GM21447 (cell line): ENCODE results near the gene METTL26.

ENCODE experiments used
- ATAC-seq: cut with Tn5 transposase; IDR thresholded peaks from one replicate; pipeline ENCODE4 v1.9.1; 2021; ENCODE audit not compliant: unreplicated experiment

Gene METTL26

GRCh38 chr16:625977-626765 lies 9.9 kb downstream of the METTL26 start:
- ATAC-seq, result no peak

GRCh38 chr16:625117-625976 lies 10.8 kb downstream of the METTL26 start:
- no peak for ATAC-seq

- ATAC-seq, result no peak
These were observed 11.5 kb downstream of the METTL26 start for GRCh38 chr16:624526-625070.

GRCh38 chr16:622920-623280 lies 13.2 kb downstream of the METTL26 start:
- no peak for ATAC-seq

- ATAC-seq, result no peak
These were observed 14.5 kb downstream of the METTL26 start for GRCh38 chr16:621526-622105.

GRCh38 chr16:620700-621525 lies 15.2 kb downstream of the METTL26 start:
- ATAC-seq, result no peak

GRCh38 chr16:619476-620100 lies 16.5 kb downstream of the METTL26 start:
- ATAC-seq, result no peak

DNA sequence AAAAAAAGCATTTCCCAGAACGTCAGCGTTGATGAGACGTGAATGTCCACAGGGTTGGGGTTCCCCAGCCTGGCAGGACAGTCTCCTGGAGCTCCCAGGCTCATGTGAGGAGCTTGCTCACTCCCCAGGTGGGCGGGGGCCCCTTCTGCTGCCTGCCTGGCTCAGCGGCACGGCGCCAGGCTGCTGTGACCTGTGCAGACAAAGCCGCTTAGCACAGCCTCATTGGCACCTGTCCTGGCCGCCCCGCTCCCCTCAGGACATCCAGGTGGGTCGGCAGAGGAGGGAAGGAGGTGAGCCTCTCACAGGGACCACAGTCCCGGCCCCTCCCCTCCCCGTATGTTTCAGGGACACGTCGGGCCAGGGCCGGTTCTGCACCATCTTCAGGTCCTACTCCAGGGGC lies 18.2 kb downstream of the METTL26 start:
- no peak for ATAC-seq

DNA sequence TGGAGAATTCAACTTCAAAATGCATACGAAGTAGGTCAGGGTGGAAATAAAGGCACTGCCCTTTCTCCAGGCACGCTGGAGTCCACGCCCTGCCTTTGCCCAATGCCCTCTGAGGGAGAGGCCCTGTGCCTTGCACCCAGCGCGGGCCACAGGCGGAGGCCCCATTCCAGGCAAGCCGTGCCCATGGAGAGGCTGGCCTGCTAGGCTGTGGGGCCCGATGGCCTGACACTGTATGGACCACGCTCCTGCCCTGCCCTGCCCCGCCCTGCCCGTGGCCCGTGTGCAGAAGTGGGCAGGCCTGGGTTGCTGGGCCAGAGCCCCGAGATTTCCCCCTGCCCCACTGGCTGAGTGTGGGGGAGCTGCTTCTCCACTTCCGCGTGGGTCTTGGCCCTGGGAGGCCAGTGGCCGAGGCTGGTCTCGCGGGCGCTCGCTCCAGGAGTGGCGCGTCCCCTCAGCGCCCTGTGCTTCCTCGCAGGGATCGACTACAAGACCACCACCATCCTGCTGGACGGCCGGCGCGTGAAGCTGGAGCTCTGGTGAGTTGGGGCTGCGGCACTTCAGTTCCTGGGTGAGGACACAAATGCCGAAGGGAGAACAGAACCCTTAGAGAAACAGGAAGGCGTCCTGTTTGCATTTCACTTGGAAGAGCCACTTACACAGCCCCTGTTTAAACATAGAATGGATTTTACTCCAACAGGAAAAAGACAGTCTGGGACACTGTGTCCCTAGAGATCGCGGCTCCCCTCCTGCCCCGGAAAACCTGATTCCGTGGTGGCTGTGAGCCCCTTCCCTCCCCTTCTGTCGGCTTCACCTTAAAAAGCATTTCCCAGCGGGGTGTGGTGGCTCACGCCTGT lies 19.1 kb downstream of the METTL26 start:
- no peak for ATAC-seq

DNA sequence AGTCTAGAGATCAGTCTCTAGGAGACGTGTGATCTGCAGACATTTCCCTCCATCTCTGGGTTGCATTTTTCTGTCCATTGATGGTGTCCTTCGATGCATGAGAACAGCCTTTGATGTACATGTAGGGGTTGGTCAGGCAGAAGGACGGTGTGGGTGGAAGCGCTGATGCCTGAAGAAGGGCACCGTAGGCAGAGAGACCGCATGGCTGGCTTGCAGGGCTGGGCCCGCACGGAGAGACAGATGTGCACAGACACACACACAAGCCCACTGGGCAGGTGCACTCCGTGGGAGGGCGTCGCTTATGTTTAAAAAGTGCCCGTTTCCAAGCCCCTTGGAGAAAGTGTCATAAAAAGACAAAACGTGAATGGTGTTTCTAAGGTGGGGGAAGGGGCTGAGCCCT lies 21.0 kb downstream of the METTL26 start:
- no peak for ATAC-seq

- ATAC-seq, result no peak
These were observed 25.4 kb downstream of the METTL26 start for GRCh38 chr16:610513-611381.

DNA sequence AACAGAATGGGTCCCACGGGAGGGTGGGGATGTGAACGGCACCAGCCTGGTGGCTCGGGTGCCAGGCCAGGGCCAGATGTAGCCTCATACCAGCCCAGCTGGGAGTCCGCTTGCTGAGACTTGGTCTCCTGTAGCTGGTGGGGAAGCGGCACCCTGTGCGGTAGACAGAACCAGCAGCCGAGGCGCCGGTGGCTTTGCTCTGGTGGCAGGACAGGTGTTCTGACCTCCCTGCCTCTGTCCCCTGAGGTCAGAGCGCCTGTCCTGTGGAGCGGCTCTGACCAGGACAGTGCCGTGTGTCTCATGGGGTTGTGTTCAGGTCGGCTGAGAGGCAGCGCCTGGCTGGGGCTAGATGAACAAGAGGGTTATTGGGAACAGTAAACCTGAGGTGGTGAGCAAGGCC lies 26.1 kb downstream of the METTL26 start:
- ATAC-seq, result no peak

- no peak for ATAC-seq
These were observed 26.8 kb downstream of the METTL26 start for GRCh38 chr16:609316-609715.

- ATAC-seq, result no peak
These were observed 28.1 kb downstream of the METTL26 start for GRCh38 chr16:608019-608418.

GRCh38 chr16:606656-607307 lies 29.3 kb downstream of the METTL26 start:
- ATAC-seq, result no peak

DNA sequence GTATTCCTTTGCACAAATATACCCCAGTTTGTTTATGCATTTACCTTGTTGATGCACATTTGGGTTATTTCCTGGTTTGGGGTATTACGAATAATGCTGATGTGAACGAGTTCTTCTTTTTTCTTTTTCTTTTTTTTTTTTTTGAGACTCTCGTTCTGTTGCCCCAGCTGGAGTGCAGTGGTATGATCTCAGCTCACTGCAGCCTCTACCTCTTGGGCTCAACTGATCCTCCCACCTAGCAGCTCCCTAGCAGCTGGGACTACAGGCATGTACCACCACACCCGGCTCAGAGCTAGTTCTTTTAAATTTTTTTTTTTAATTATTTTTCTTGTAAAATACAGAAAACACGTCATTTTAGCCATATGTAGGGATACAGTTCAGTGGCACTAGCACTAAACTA lies 32.2 kb downstream of the METTL26 start:
- ATAC-seq, result no peak

DNA sequence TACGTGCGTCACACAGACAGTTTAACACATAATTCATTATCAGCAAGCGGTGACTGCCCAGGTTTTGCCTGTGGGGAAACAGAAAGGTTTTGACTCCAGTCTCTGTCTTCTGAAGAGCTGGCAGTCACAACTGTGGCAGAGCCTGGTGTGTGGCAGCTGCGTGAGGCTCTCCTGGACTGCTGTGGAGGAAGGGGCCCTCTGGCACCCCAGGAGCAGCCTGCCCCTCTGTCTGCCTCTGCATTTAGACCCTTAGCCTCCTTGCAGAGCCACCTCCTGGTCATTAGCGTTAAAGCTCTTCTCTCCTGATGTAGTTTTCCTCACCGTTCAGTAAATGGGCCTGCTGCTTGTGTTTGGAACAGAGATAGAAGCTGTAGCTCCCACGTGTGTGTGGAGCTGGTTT lies 35.3 kb downstream of the METTL26 start:
- no peak for ATAC-seq
